ENCODE results near the gene PRR9. TPM values are rescaled to one million over a fixed set of nuclear protein-coding genes. Genes with fewer than 3 reads are reported as not detected.

Gene PRR9
- total RNA-seq, 1 experiment from 2014 or later, result not detected

DNA sequence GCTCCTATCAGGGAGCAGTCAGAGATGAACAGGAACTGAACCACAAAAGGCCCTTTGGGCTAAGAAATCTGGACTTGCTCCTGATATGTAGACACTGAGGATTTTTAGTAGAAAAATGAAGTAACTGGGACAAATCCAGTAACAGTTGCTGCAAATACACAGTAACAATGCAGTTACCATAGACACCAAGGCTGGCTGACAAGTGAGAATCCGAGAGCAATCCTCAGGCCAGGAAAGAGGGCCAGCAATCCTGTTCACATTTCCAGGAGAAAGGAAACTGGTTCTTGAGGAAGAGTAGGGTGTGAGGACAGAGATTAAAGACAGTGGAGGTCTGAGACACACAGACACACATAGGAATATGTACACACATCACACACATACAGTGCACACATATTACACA, 32.8 kb downstream of the PRR9 start:
- no peak for TF ChIP-seq EZH2 (IDR thresholded peaks at IDR 0.05; ENCODE audit: low read length, unreplicated experiment)
- no peak for TF ChIP-seq EZH2phosphoT487 (IDR thresholded peaks at IDR 0.05; ENCODE audit: borderline replicate concordance, low read length)
- TF ChIP-seq, protein P1, sequence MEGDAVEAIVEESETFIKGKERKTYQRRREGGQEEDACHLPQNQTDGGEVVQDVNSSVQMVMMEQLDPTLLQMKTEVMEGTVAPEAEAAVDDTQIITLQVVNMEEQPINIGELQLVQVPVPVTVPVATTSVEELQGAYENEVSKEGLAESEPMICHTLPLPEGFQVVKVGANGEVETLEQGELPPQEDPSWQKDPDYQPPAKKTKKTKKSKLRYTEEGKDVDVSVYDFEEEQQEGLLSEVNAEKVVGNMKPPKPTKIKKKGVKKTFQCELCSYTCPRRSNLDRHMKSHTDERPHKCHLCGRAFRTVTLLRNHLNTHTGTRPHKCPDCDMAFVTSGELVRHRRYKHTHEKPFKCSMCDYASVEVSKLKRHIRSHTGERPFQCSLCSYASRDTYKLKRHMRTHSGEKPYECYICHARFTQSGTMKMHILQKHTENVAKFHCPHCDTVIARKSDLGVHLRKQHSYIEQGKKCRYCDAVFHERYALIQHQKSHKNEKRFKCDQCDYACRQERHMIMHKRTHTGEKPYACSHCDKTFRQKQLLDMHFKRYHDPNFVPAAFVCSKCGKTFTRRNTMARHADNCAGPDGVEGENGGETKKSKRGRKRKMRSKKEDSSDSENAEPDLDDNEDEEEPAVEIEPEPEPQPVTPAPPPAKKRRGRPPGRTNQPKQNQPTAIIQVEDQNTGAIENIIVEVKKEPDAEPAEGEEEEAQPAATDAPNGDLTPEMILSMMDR (conservative IDR thresholded peaks at IDR 0.05; ENCODE audit: low read depth, low read length), result no peak
- H3F3A ChIP-seq (ENCODE audit: low read length, unreplicated experiment), result no peaks in the 10 kb centered on the region
- POLR2A ChIA-PET (ENCODE audit: unreplicated experiment), result no interaction called here
- no peak overlapping the region for H3K4me2 ChIP-seq (ENCODE audit: low read length)
- no peak overlapping the region for H3K27ac ChIP-seq (ENCODE audit: low read length)
- H3K4me3 ChIP-seq (ENCODE audit: low read length), result no peak overlapping the region
- no peaks in the 10 kb centered on the region for H3K79me2 ChIP-seq (ENCODE audit: low read length)
- H3K9me2 ChIP-seq (replicated peaks; ENCODE audit: low read length), result no peaks in the 10 kb centered on the region
- H3K9ac ChIP-seq (ENCODE audit: low read length), result no peak overlapping the region
- H4K20me1 ChIP-seq (ENCODE audit: low read length), result no peaks in the 10 kb centered on the region
- ATAC-seq (no peak), DNase-seq (no peak)
- intact Hi-C loops (cut with micrococcal nuclease), result no loop called here
- CTCF ChIA-PET, result no interaction called here
- H3K36me3 ChIP-seq (ENCODE audit: low read depth, low read length), result no peaks in the 10 kb centered on the region
- no peaks in the 10 kb centered on the region for H3K4me1 ChIP-seq (ENCODE audit: insufficient read depth, low read length)
- BruUV-seq (replicated peaks), result no TSS peak
- no peaks in the 10 kb centered on the region for H3K9me3 ChIP-seq (ENCODE audit: low read length)
- no peak overlapping the region for H2AFZ ChIP-seq (ENCODE audit: low read length)
- peaks cover 51% of the 10 kb centered on the region for H3K27me3 ChIP-seq (ENCODE audit: low read length)

DNA sequence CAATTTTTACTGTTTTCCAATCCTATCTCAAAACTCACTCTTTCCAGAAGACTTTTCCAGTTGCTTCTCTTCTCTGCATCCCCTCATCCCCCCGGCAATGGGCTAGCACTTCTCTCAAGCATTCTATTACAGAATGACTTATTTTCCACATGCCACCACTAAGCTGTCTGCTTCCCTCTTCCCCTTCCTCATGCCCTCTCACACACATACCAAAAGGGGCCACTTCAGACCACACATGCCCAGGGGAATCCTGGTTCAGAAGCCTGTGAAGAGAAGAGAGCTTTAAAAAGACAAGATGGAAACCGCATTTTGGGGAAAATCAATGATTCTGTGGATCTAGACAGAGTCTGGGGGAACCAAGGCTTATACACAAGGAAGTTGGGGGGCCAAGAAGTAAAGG, 33.7 kb downstream of the PRR9 start:
- Histone ChIP-seq H3K4me1 (ENCODE audit: insufficient read depth, low read length) (no peaks in the 10 kb centered on the region), H3K36me3 (ENCODE audit: low read depth, low read length) (no peaks in the 10 kb centered on the region), H3K27me3 (ENCODE audit: low read length) (peaks cover 47% of the 10 kb centered on the region), H3K9me3 (ENCODE audit: low read length) (no peaks in the 10 kb centered on the region), H3K4me3 (ENCODE audit: low read length) (no peak overlapping the region), H3K9ac (ENCODE audit: low read length) (no peak overlapping the region), H2AFZ (ENCODE audit: low read length) (no peak overlapping the region), H3F3A (ENCODE audit: low read length, unreplicated experiment) (no peaks in the 10 kb centered on the region), H4K20me1 (ENCODE audit: low read length) (no peaks in the 10 kb centered on the region), H3K27ac (ENCODE audit: low read length) (no peak overlapping the region), H3K4me2 (ENCODE audit: low read length) (no peak overlapping the region), H3K9me2 (replicated peaks; ENCODE audit: low read length) (no peaks in the 10 kb centered on the region), H3K79me2 (ENCODE audit: low read length) (no peaks in the 10 kb centered on the region)
- no TSS peak for BruUV-seq (replicated peaks)
- ChIA-PET POLR2A (ENCODE audit: unreplicated experiment) (no interaction called here), CTCF (no interaction called here)
- DNase-seq (no peak), ATAC-seq (no peak)
- TF ChIP-seq EZH2phosphoT487 (IDR thresholded peaks at IDR 0.05; ENCODE audit: borderline replicate concordance, low read length) (no peak), EZH2 (IDR thresholded peaks at IDR 0.05; ENCODE audit: low read length, unreplicated experiment) (no peak)
- TF ChIP-seq, protein P1 (conservative IDR thresholded peaks at IDR 0.05; ENCODE audit: low read depth, low read length), result no peak
- intact Hi-C loops (cut with micrococcal nuclease), result no loop called here

DNA sequence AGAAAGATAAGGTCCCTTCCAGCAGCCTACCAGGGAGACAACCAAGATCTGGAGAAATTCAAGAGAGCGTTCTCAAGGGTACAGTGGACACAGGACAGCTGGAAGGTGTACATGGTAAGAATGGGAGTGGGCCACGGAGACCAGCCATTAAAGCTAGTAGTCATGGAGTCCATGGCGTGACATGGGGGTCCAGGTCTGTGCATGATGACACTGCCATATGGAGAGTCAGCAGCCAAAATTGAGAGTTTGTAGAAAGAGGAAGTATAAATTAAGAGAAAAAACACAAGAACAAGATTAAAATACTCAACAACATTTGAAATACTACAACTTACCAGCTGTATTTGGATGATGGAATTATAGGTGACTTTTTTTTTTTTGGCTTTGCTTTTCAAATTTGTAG, 34.2 kb downstream of the PRR9 start:
- no peaks in the 10 kb centered on the region for H3K79me2 ChIP-seq (ENCODE audit: low read length)
- no TSS peak for BruUV-seq (replicated peaks)
- CTCF ChIA-PET, result no interaction called here

More for the DNA sequence above, 34.2 kb downstream of the PRR9 start:
- TF ChIP-seq EZH2phosphoT487 (IDR thresholded peaks at IDR 0.05; ENCODE audit: borderline replicate concordance, low read length), result no peak
- TF ChIP-seq, protein P1 (conservative IDR thresholded peaks at IDR 0.05; ENCODE audit: low read depth, low read length), result no peak
- TF ChIP-seq EZH2 (IDR thresholded peaks at IDR 0.05; ENCODE audit: low read length, unreplicated experiment), result no peak
- Histone ChIP-seq H3K36me3 (ENCODE audit: low read depth, low read length) (no peaks in the 10 kb centered on the region), H3K4me3 (ENCODE audit: low read length) (no peak overlapping the region), H3K9me2 (replicated peaks; ENCODE audit: low read length) (no peaks in the 10 kb centered on the region), H3K9ac (ENCODE audit: low read length) (no peak overlapping the region), H3F3A (ENCODE audit: low read length, unreplicated experiment) (no peaks in the 10 kb centered on the region), H3K27ac (ENCODE audit: low read length) (no peak overlapping the region), H4K20me1 (ENCODE audit: low read length) (no peaks in the 10 kb centered on the region), H3K27me3 (ENCODE audit: low read length) (peaks cover 43% of the 10 kb centered on the region), H3K4me2 (ENCODE audit: low read length) (no peak overlapping the region), H2AFZ (ENCODE audit: low read length) (no peak overlapping the region), H3K4me1 (ENCODE audit: insufficient read depth, low read length) (no peaks in the 10 kb centered on the region), H3K9me3 (ENCODE audit: low read length) (no peaks in the 10 kb centered on the region)
- POLR2A ChIA-PET (ENCODE audit: unreplicated experiment), result no interaction called here
- no peak for ATAC-seq
- no peak for DNase-seq
- intact Hi-C loops (cut with micrococcal nuclease), result no loop called here

Measured in PC-3 (cell line).